Fibroblast of pulmonary artery (primary cell): ENCODE data around the gene ATP1A4.

ENCODE experiments used
- DNase-seq: peaks from one replicate; pipeline ENCODE4 v3.0.0-alpha.2; 2010; ENCODE audit warnings: low read depth
- H3K4me3 ChIP-seq: replicated peaks from 2 replicates; pipeline ENCODE4 v1.5.1; 2011; ENCODE audit warnings: low read depth, mild to moderate bottlenecking, control low read depth, low read length, moderate library complexity
- CTCF ChIP-seq: IDR thresholded peaks from 2 replicates; pipeline ENCODE4 v1.5.1; 2011; ENCODE audit warnings: mild to moderate bottlenecking, control low read depth, low read length, inconsistent platforms; ENCODE audit errors: missing control alignments

ATP1A4 gene

GRCh38 chr1:160196143-160196542 lies 44.7 kb downstream of the ATP1A4 start:
- no peak for DNase-seq
- no peak overlapping the region for H3K4me3 ChIP-seq
- TF ChIP-seq CTCF, result no peak

- no peak for TF ChIP-seq CTCF
- no peak overlapping the region for H3K4me3 ChIP-seq
- DNase-seq, result no peak
Observed at GRCh38 chr1:160197231-160197630, 45.8 kb downstream of the ATP1A4 start.

GRCh38 chr1:160200786-160201185 lies 49.4 kb downstream of the ATP1A4 start:
- DNase-seq, result no peak
- no peak for TF ChIP-seq CTCF
- H3K4me3 ChIP-seq, result no peak overlapping the region

GRCh38 chr1:160204526-160205241 lies 53.3 kb downstream of the ATP1A4 start:
- DNase-seq, result no peak
- peak overlapping the region; percentile 27 for H3K4me3 ChIP-seq
- TF ChIP-seq CTCF, result no peak

- no peak for TF ChIP-seq CTCF
- peak; percentile 64 for DNase-seq
- H3K4me3 ChIP-seq, result peak within 1 kb of the TSS; percentile 92
Observed at GRCh38 chr1:160205242-160206035, 54.0 kb downstream of the ATP1A4 start, which contains the start of gene PEA15. PEA15 (plus strand) TSS chr1:160205384; CDS start chr1:160211545, 6,161 bp downstream.

- peak overlapping the region; percentile 92 for H3K4me3 ChIP-seq
- TF ChIP-seq CTCF, result no peak
Observed at GRCh38 chr1:160206036-160206389, 54.6 kb downstream of the ATP1A4 start.

More at GRCh38 chr1:160206036-160206389, 54.6 kb downstream of the ATP1A4 start:
- DNase-seq, result peak; percentile 45
